IMR-90 (cell line): Measurements from ENCODE around the gene CNDP2.
A peak's percentile ranks its signal among the peaks of the same experiment; 100 is the strongest.

ENCODE experiments used
- CEBPB ChIP-seq: IDR thresholded peaks from 2 replicates; pipeline ENCODE4 v1.6.1; 2012; ENCODE audit warnings: low read depth, low read length, improper control_type of control experiment
- CTCF ChIP-seq: conservative IDR thresholded peaks from 2 replicates; pipeline ENCODE4 v1.5.1; 2012; ENCODE audit warnings: mild to moderate bottlenecking, low read depth, low read length, improper control_type of control experiment
- FOS ChIP-seq: fragments of 150-350 bp; IDR thresholded peaks from 2 replicates; pipeline ENCODE4 v1.6.1; 2016; ENCODE audit warnings: low read depth, low read length
- POLR2A ChIP-seq: IDR thresholded peaks from 2 replicates; pipeline ENCODE4 v1.6.1; 2012; ENCODE audit warnings: mild to moderate bottlenecking, low read depth, low read length
- RCOR1 ChIP-seq: IDR thresholded peaks from 2 replicates; pipeline ENCODE4 v1.6.1; 2012; ENCODE audit warnings: mild to moderate bottlenecking, low read length, improper control_type of control experiment; ENCODE audit not compliant: insufficient replicate concordance
- USF2 ChIP-seq: fragments of 150-350 bp; IDR thresholded peaks from 2 replicates; pipeline ENCODE4 v1.6.1; 2017; ENCODE audit warnings: mild to moderate bottlenecking, antibody characterized with exemption, low read length, low read depth

- TF ChIP-seq CTCF (no peak), POLR2A (no peak), USF2 (no peak), RCOR1 (no peak), FOS (no peak), CEBPB (peak; percentile 51; the same call in 1 of the 2 replicates)
Measured at GRCh38 chr18:74524097-74524496, 27.9 kb downstream of the CNDP2 start.
